Measurements from ENCODE around the gene SBNO2.
"Not testable (repeated sequence)": the region's sequence is repeated elsewhere in the genome, so short reads cannot be mapped to it uniquely, and the experiment has no call there.

SBNO2 gene

GRCh38 chr19:1130771-1131717, 43.0 kb downstream of the SBNO2 start:
- TF ChIP-seq ZFP3 (CRISPR knock-in tag; IDR thresholded peaks at IDR 0.05) (no peak), CSRNP3 (CRISPR knock-in tag; IDR thresholded peaks at IDR 0.05) (no peak), ISL1 (CRISPR knock-in tag; IDR thresholded peaks at IDR 0.05) (no peak), RARB (CRISPR knock-in tag; IDR thresholded peaks at IDR 0.05) (no peak), ZNF565 (CRISPR knock-in tag; conservative IDR thresholded peaks at IDR 0.05; ENCODE audit: low read depth) (no peak), ZNF70 (CRISPR knock-in tag; IDR thresholded peaks at IDR 0.05) (no peak), CSDC2 (CRISPR knock-in tag; IDR thresholded peaks at IDR 0.05) (no peak), POU6F1 (CRISPR knock-in tag; IDR thresholded peaks at IDR 0.05; ENCODE audit: borderline replicate concordance, low read depth) (no peak), TSHZ2 (CRISPR knock-in tag; IDR thresholded peaks at IDR 0.05) (no peak), ZNF8 (CRISPR knock-in tag; IDR thresholded peaks at IDR 0.05) (no peak), ESRRG (CRISPR knock-in tag; IDR thresholded peaks at IDR 0.05) (no peak)
- no peak for ATAC-seq

DNA sequence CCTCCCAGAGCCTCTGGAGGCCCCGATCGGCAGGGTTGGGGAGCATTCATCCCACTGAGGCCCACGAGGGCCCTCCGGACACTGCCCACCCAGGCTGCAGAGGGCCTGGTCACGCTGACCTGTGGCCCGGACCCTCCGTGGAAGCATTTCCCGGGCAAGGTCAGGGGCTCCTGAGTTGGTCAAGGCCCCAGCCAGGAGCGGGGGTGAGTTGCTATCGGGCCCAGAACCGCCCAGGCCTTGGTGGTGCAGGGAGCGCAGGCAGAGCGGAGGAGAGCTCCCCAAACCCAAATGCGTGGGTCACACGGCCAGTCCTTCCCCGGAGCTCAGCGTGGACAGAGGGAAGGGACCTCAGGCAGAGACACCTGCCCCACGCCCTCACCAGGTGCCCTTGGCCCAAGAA, 44.5 kb downstream of the SBNO2 start:
- TF ChIP-seq TCF4 (CRISPR knock-in tag; IDR thresholded peaks at IDR 0.05; ENCODE audit: borderline replicate concordance): no peak
- no peak for TF ChIP-seq CREB5 (CRISPR knock-in tag; IDR thresholded peaks at IDR 0.05; ENCODE audit: low read depth)
- TF ChIP-seq TSHZ2 (CRISPR knock-in tag; IDR thresholded peaks at IDR 0.05): no peak
- no peak for TF ChIP-seq ZFP3 (CRISPR knock-in tag; IDR thresholded peaks at IDR 0.05)
- TF ChIP-seq ZNF70 (CRISPR knock-in tag; IDR thresholded peaks at IDR 0.05): no peak
- no peak for TF ChIP-seq RARB (CRISPR knock-in tag; IDR thresholded peaks at IDR 0.05)
- TF ChIP-seq ZFP30 (CRISPR knock-in tag; IDR thresholded peaks at IDR 0.05): no peak
- TF ChIP-seq GLIS3 (CRISPR knock-in tag; IDR thresholded peaks at IDR 0.05): no peak
- no peak for TF ChIP-seq ZC3H10 (CRISPR knock-in tag; IDR thresholded peaks at IDR 0.05)
- TF ChIP-seq OSR1 (CRISPR knock-in tag; IDR thresholded peaks at IDR 0.05): no peak
- no peak for TF ChIP-seq POU6F1 (CRISPR knock-in tag; IDR thresholded peaks at IDR 0.05; ENCODE audit: borderline replicate concordance, low read depth)
- no peak for TF ChIP-seq CSDC2 (CRISPR knock-in tag; IDR thresholded peaks at IDR 0.05)
- no peak for TF ChIP-seq PPARA (CRISPR knock-in tag; IDR thresholded peaks at IDR 0.05; ENCODE audit: borderline replicate concordance)
- TF ChIP-seq BACH2 (CRISPR knock-in tag; IDR thresholded peaks at IDR 0.05; ENCODE audit: borderline replicate concordance): no peak
- TF ChIP-seq TOX (CRISPR knock-in tag; IDR thresholded peaks at IDR 0.05; ENCODE audit: borderline replicate concordance): no peak
- ATAC-seq: no peak

DNA sequence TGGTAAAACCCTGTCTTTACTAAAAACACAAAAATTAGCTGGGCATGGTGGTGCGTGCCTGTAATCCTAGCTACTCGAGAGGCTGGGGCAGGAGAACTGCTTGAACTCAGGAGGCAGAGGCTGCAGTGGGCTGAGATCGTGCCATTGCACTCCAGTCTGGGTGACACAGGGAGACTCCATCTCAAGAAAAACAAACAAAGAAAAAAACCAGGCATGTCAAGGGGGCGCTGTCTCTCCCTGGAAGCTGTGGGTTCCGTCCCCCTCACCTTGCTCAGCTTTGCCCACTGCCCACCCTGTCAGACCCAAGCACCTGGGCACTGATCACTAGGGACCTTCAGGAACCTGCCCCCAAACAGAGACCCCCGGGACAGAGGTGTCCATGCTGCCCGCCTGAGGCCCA, 45.0 kb downstream of the SBNO2 start:
- ATAC-seq: not testable (repeated sequence)
